Activated CD4-positive, alpha-beta T cell treated with anti-CD3 and anti-CD28 coated beads, Interleukin-2, amount 10 ng/mL, durations not matched to agents 24 days and 14 days (primary cell): ENCODE measurements around the gene DNER. TPM values are rescaled to one million over a fixed set of nuclear protein-coding genes. Genes with fewer than 3 reads are reported as not detected.
A peak's percentile ranks its signal among the peaks of the same experiment; 100 is the strongest.

ENCODE experiments used
- DNase-seq: peaks from one replicate; pipeline ENCODE4 v3.0.0; 2022
- H3K27ac Mint-ChIP-seq: one replicate; pipeline ENCODE4 v1.8.0; 2022; ENCODE audit warnings: mild to moderate bottlenecking, mixed read lengths
- H3K27me3 Mint-ChIP-seq: one replicate; pipeline ENCODE4 v1.8.0; 2022; ENCODE audit warnings: mixed read lengths
- H3K36me3 Mint-ChIP-seq: one replicate; pipeline ENCODE4 v1.8.0; 2022; ENCODE audit warnings: low read depth, mild to moderate bottlenecking, mixed read lengths
- H3K4me1 Mint-ChIP-seq: one replicate; pipeline ENCODE4 v1.8.0; 2021; ENCODE audit warnings: mixed read lengths
- H3K4me3 Mint-ChIP-seq: one replicate; pipeline ENCODE4 v1.8.0; 2022; ENCODE audit warnings: mild to moderate bottlenecking, moderate library complexity, mixed read lengths
- H3K9me3 Mint-ChIP-seq: one replicate; pipeline ENCODE4 v1.8.0; 2021; ENCODE audit warnings: mixed read lengths
- intact Hi-C: fragments of 100-400 bp; cut with micrococcal nuclease; formaldehyde crosslinking; loops from one replicate; pipeline ENCODE4 v1.15.1; 2023
- total RNA-seq: library from RNA; stranded (reverse); gene quantifications from 2 replicates; pipeline ENCODE4 v1.2.3, GENCODE V29; 2022

DNER gene
- total RNA-seq, 1 donor from 2014 or later, result not detected

- no peak overlapping the region for H3K4me3 Mint-ChIP-seq
- no peaks in the 10 kb centered on the region for H3K4me1 Mint-ChIP-seq
- no peak overlapping the region for H3K27ac Mint-ChIP-seq
- intact Hi-C loops, result no loop called here
- no peak for DNase-seq
- H3K27me3 Mint-ChIP-seq, result no peaks in the 10 kb centered on the region
- H3K36me3 Mint-ChIP-seq, result no peaks in the 10 kb centered on the region
- H3K9me3 Mint-ChIP-seq, result no peaks in the 10 kb centered on the region
Observed at GRCh38 chr2:229417916-229418315, 296.4 kb downstream of the DNER start.

- no peaks in the 10 kb centered on the region for H3K27me3 Mint-ChIP-seq
- no peaks in the 10 kb centered on the region for H3K36me3 Mint-ChIP-seq
- DNase-seq, result no peak
- H3K4me3 Mint-ChIP-seq, result no peak overlapping the region
- no peaks in the 10 kb centered on the region for H3K9me3 Mint-ChIP-seq
- no peaks in the 10 kb centered on the region for H3K4me1 Mint-ChIP-seq
- intact Hi-C loops, result no loop called here
- no peak overlapping the region for H3K27ac Mint-ChIP-seq
Observed at GRCh38 chr2:229417176-229417575, 297.2 kb downstream of the DNER start.

GRCh38 chr2:229416116-229416694 lies 298.1 kb downstream of the DNER start:
- Mint-ChIP-seq H3K4me1 (no peaks in the 10 kb centered on the region), H3K36me3 (no peaks in the 10 kb centered on the region), H3K27me3 (no peaks in the 10 kb centered on the region), H3K9me3 (no peaks in the 10 kb centered on the region), H3K4me3 (no peak overlapping the region), H3K27ac (no peak overlapping the region)
- no peak for DNase-seq
- intact Hi-C loops, result no loop called here

GRCh38 chr2:229414631-229415030 lies 299.7 kb downstream of the DNER start:
- Mint-ChIP-seq H3K27me3 (no peaks in the 10 kb centered on the region), H3K9me3 (no peaks in the 10 kb centered on the region), H3K4me3 (no peak overlapping the region), H3K27ac (no peak overlapping the region), H3K36me3 (no peaks in the 10 kb centered on the region), H3K4me1 (no peaks in the 10 kb centered on the region)
- no peak for DNase-seq
- intact Hi-C loops, result no loop called here

GRCh38 chr2:229412686-229413085 lies 301.7 kb downstream of the DNER start:
- H3K4me3 Mint-ChIP-seq, result no peak overlapping the region
- no peaks in the 10 kb centered on the region for H3K27me3 Mint-ChIP-seq
- DNase-seq, result peak; percentile 23
- H3K4me1 Mint-ChIP-seq, result no peaks in the 10 kb centered on the region
- H3K27ac Mint-ChIP-seq, result no peak overlapping the region
- intact Hi-C loops, result no loop called here
- no peaks in the 10 kb centered on the region for H3K9me3 Mint-ChIP-seq
- H3K36me3 Mint-ChIP-seq, result no peaks in the 10 kb centered on the region

- no peaks in the 10 kb centered on the region for H3K27me3 Mint-ChIP-seq
- intact Hi-C loops, result no loop called here
- H3K4me1 Mint-ChIP-seq, result no peaks in the 10 kb centered on the region
- H3K9me3 Mint-ChIP-seq, result no peaks in the 10 kb centered on the region
- DNase-seq, result no peak
- H3K36me3 Mint-ChIP-seq, result no peaks in the 10 kb centered on the region
- H3K4me3 Mint-ChIP-seq, result no peak overlapping the region
- H3K27ac Mint-ChIP-seq, result no peak overlapping the region
Observed at GRCh38 chr2:229410946-229411345, 303.4 kb downstream of the DNER start.

GRCh38 chr2:229410264-229410663 lies 304.1 kb downstream of the DNER start:
- intact Hi-C loops, result no loop called here

GRCh38 chr2:229409751-229410181 lies 304.6 kb downstream of the DNER start:
- Mint-ChIP-seq H3K27me3 (no peaks in the 10 kb centered on the region), H3K27ac (no peak overlapping the region), H3K9me3 (no peaks in the 10 kb centered on the region), H3K4me1 (no peaks in the 10 kb centered on the region), H3K4me3 (no peak overlapping the region), H3K36me3 (no peaks in the 10 kb centered on the region)
- no peak for DNase-seq
- intact Hi-C loops, result no loop called here

More at GRCh38 chr2:229410264-229410663, 304.1 kb downstream of the DNER start:
- Mint-ChIP-seq H3K4me1 (no peaks in the 10 kb centered on the region), H3K27me3 (no peaks in the 10 kb centered on the region), H3K9me3 (no peaks in the 10 kb centered on the region), H3K36me3 (no peaks in the 10 kb centered on the region), H3K27ac (no peak overlapping the region), H3K4me3 (no peak overlapping the region)
- no peak for DNase-seq

- no peak overlapping the region for H3K4me3 Mint-ChIP-seq
- no peaks in the 10 kb centered on the region for H3K36me3 Mint-ChIP-seq
- intact Hi-C loops, result no loop called here
- H3K9me3 Mint-ChIP-seq, result no peaks in the 10 kb centered on the region
- H3K27ac Mint-ChIP-seq, result no peak overlapping the region
- DNase-seq, result no peak
- H3K27me3 Mint-ChIP-seq, result no peaks in the 10 kb centered on the region
- no peaks in the 10 kb centered on the region for H3K4me1 Mint-ChIP-seq
Observed at GRCh38 chr2:229408962-229409361, 305.4 kb downstream of the DNER start.

- DNase-seq, result no peak
- Mint-ChIP-seq H3K27me3 (no peaks in the 10 kb centered on the region), H3K4me3 (no peak overlapping the region), H3K36me3 (no peaks in the 10 kb centered on the region), H3K4me1 (no peaks in the 10 kb centered on the region), H3K27ac (no peak overlapping the region), H3K9me3 (no peaks in the 10 kb centered on the region)
- intact Hi-C loops, result no loop called here
Observed at GRCh38 chr2:229408356-229408755, 306.0 kb downstream of the DNER start.

- no peaks in the 10 kb centered on the region for H3K9me3 Mint-ChIP-seq
- peak; percentile 42 for DNase-seq
- H3K4me1 Mint-ChIP-seq, result no peaks in the 10 kb centered on the region
- H3K4me3 Mint-ChIP-seq, result no peak overlapping the region
- no peak overlapping the region for H3K27ac Mint-ChIP-seq
- no peaks in the 10 kb centered on the region for H3K27me3 Mint-ChIP-seq
- no peaks in the 10 kb centered on the region for H3K36me3 Mint-ChIP-seq
- intact Hi-C loops, result no loop called here
Observed at GRCh38 chr2:229407170-229407569, 307.2 kb downstream of the DNER start.

GRCh38 chr2:229405796-229406195 lies 308.6 kb downstream of the DNER start:
- Mint-ChIP-seq H3K27me3 (no peaks in the 10 kb centered on the region), H3K4me3 (no peak overlapping the region), H3K27ac (no peak overlapping the region), H3K4me1 (no peaks in the 10 kb centered on the region), H3K36me3 (no peaks in the 10 kb centered on the region), H3K9me3 (no peaks in the 10 kb centered on the region)
- DNase-seq, result no peak
- intact Hi-C loops, result no loop called here

- H3K4me1 Mint-ChIP-seq, result no peaks in the 10 kb centered on the region
- no peak for DNase-seq
- H3K27me3 Mint-ChIP-seq, result no peaks in the 10 kb centered on the region
- H3K9me3 Mint-ChIP-seq, result no peaks in the 10 kb centered on the region
- H3K36me3 Mint-ChIP-seq, result no peaks in the 10 kb centered on the region
- intact Hi-C loops, result no loop called here
- H3K27ac Mint-ChIP-seq, result no peak overlapping the region
- H3K4me3 Mint-ChIP-seq, result no peak overlapping the region
Observed at GRCh38 chr2:229403296-229403695, 311.1 kb downstream of the DNER start.

GRCh38 chr2:229401171-229401865 lies 313.0 kb downstream of the DNER start:
- H3K4me1 Mint-ChIP-seq, result no peaks in the 10 kb centered on the region
- no peak overlapping the region for H3K27ac Mint-ChIP-seq
- intact Hi-C loops, result no loop called here
- H3K27me3 Mint-ChIP-seq, result no peaks in the 10 kb centered on the region
- no peak for DNase-seq
- no peaks in the 10 kb centered on the region for H3K36me3 Mint-ChIP-seq
- H3K9me3 Mint-ChIP-seq, result no peaks in the 10 kb centered on the region
- H3K4me3 Mint-ChIP-seq, result no peak overlapping the region

- Mint-ChIP-seq H3K36me3 (no peaks in the 10 kb centered on the region), H3K4me1 (no peaks in the 10 kb centered on the region), H3K27ac (no peak overlapping the region), H3K9me3 (peaks cover 3% of the 10 kb centered on the region), H3K4me3 (no peak overlapping the region), H3K27me3 (no peaks in the 10 kb centered on the region)
- DNase-seq, result no peak
- intact Hi-C loops, result no loop called here
Observed at GRCh38 chr2:229393926-229394325, 320.4 kb downstream of the DNER start.
